GM21367 (cell line): ENCODE measurements around the gene SKA1.
A peak's percentile ranks its signal among the peaks of the same experiment; 100 is the strongest.

Source experiments
- ATAC-seq: cut with Tn5 transposase; IDR thresholded peaks from one replicate; pipeline ENCODE4 v1.9.1; 2021; ENCODE audit not compliant: unreplicated experiment

Gene SKA1, protein sequence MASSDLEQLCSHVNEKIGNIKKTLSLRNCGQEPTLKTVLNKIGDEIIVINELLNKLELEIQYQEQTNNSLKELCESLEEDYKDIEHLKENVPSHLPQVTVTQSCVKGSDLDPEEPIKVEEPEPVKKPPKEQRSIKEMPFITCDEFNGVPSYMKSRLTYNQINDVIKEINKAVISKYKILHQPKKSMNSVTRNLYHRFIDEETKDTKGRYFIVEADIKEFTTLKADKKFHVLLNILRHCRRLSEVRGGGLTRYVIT

DNA sequence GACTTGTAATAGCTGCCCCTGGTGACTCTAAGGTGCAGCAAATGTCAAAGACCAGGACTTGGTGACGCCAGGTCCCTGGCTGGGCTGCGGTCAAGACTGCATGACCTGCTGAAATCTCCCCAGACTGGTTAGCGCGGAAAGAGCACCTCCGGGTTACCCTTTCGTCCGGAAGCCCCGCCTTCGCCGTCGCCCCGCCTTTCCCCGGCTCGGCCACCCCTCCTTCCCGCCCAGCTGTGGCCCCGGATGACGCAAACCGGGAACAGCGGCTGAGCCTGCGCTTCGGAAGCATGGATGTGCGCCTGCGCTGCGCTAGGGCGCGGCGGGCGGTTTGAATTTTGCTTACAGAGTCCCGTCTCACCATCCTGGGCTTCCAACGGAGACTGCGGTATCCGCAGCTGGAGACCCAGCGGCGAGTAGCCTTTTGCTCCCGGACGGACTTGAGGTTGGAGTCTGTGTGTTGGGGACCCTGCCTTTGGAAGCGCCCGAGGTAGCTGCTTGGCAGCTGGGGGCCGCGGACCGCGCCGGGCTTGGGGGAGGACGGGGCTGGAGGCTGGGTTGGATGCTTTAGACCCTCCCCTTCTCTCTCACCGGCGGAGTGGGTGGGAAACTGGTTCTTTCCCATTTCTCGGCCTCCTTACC is at the start of gene SKA1:
TSS of gene SKA1 (plus strand) at position 294 of the 639 bp plus-strand sequence. CDS start 785 bp downstream, outside the sequence.
- ATAC-seq, result peak; percentile 92

DNA sequence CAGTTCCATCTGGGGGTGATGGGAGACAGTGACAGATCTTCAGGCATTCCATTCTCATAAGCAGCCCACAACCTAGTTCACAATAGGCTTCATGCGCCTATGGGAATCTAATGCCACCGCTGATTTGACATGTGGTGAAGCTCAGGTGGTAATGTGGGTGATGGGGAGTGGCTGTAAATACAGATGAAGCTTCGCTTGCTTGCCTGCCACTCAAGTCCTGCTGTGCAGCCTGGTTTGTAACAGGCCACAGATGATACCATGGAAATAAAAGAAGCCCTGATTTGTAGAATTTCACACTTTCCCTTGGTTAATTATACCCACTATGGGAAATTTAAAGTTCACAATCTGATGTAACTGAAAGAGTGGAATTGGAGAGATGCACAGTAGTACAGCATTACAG is 46.9 kb upstream of the SKA1 start:
- ATAC-seq, result no peak

DNA sequence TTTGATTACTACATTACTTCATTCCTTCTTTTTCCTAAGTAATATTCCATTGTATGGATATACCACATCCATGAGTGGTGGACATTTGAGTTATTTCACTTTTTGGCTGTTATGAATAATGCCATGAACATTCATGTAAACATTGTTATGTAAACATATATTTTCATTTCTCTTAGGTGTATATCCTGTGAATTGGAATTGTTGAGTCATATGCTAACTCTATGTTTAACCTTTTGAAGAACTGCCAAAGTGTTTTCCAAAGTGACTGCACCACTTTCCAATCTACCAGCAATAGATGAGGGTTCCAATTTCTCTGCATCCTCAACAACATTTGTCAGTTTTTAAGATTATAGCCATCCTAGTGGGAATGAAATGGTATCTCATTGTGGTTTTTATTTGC is 44.7 kb upstream of the SKA1 start:
- ATAC-seq, result no peak

DNA sequence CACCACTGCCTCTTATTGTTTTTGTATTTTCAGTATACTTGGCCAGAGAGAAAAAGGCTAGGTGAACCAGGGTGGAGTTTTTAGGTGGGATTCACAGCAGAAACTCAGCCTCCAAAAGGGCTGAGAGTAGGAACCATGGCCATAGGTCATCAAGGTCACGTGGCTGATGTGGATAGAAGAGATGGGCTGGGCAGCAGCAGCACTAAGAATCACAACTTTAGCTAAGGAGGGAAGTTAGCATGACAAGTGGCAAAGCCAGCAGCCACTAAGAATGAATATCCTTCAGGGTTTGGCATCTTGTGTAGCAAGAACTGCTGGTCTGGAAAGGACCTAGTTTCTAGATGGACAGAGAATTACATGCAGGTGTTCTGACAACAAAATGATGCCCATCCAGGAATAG is 43.2 kb upstream of the SKA1 start:
- no peak for ATAC-seq

DNA sequence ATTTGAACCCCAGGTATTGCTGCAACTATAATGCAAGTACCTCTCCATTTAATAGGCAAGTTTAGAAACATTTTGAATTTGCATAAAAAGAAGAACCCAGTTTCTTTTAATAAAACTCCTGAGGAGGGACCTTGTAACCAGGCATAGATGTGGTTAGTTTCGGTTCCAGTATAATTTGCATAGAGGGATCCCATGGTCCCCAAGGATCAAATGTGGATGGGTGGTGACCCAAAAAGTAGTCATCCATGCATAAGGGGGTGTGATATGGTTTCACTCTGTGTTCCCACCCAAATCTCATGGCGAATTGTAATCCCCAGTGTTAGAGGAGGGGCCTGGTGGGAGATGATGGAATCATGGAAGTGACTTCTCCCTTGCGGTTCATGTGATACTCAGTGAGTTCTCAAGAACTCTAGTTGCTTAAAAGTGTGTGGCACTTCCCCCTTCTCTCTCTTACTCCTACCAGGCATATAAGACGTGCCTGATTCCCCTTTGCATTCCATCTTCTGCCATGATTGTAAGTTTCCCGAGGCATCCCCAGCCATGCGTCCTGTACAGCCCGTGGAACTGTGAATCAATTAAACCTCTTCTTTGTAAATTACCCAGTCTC is 40.2 kb upstream of the SKA1 start:
- ATAC-seq, result peak; percentile 68

DNA sequence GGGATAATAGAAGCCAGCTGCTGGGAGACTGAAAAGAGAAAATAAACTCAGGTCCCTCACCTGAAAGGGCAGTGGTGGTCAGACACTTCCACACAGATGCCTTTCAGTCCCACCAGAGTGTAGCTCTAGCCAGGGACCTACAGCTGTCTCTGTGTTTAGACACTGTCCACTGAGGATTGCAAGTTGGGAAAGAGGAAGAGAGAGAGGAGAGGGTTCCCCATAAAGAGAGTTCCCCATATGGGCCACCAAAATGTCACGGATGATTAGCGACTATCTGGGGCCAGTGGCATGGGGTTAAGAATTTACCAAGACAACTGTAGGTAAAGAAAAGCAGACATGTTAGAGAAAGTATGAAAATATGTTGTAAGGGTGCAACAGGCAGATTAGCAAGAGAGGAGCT is 36.7 kb upstream of the SKA1 start:
- ATAC-seq, result no peak

DNA sequence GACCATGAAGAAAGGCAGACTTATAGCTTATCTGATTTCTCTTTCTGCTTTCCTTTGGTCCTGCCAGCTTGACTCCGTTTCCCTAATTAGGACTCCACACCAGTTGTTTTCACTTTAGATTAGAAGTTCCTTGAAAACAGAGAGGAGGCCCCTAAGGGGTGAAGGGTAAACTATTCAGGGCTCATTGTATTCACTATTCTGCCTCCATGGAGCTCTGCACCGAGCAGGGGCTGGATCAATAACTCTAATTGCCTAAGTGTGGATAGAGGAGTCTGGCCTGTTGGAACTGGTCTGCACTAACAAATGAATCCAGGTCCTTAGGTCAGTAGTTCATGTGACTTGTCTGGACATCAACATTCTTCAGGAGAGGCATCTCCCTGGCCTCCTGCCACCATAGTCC is 36.1 kb upstream of the SKA1 start:
- no peak for ATAC-seq

DNA sequence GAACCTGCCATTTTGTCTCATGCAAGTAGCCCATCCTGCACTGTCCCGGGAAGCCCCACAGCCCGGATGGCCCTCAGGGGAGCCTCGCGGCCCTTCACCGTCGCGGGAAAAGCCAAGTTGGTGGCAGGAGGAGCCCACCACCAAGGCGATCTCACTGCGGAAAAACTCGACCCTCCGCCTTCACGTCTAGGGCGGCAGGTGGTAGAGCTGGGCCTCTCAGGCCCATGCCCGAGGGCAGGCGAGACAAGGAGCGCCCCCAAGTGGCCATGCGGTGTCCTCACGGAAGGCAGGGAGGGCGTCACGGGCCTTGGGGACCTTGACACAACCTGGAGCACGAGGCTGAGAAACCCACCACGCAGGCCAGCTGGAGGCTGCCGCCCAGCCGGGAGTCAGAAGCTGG is 34.8 kb upstream of the SKA1 start:
- no peak for ATAC-seq

DNA sequence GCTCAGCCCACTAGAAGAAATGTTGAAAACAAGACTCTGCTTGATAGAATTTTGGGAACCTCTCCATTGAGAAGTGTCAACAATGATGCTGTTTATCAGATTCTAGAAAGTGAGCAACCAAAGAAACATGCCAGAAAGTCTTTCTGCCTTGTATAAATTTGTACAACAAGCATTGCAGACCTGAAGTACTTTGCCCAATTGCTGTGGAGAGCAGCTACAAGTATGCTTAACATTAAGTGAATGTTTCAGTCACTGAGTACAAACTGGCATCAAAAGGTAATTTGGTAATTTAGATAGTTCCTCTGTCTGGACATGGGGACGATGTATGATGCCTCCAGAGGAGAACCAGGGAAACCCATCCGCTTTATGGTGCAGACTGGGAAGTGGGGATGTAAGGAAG is 33.4 kb upstream of the SKA1 start:
- no peak for ATAC-seq

DNA sequence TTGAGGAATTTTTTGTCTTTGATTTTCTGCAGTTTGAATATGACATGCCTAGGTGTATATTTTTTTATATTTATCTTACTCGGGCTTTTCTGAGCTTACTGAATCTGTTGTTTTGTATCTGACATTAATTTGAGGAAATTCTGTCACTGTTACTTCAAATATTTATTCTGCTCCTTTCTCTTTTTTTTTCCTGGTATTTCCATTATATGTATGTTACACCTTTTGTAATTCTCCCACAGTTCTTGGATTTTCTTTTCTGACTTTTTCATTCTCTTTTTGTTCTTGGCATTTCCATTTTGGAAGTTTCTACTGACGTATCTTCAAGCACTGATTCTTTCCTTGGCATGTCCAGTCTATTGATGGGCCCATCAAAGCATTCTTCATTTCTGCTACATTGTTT is 24.1 kb upstream of the SKA1 start:
- ATAC-seq, result no peak

DNA sequence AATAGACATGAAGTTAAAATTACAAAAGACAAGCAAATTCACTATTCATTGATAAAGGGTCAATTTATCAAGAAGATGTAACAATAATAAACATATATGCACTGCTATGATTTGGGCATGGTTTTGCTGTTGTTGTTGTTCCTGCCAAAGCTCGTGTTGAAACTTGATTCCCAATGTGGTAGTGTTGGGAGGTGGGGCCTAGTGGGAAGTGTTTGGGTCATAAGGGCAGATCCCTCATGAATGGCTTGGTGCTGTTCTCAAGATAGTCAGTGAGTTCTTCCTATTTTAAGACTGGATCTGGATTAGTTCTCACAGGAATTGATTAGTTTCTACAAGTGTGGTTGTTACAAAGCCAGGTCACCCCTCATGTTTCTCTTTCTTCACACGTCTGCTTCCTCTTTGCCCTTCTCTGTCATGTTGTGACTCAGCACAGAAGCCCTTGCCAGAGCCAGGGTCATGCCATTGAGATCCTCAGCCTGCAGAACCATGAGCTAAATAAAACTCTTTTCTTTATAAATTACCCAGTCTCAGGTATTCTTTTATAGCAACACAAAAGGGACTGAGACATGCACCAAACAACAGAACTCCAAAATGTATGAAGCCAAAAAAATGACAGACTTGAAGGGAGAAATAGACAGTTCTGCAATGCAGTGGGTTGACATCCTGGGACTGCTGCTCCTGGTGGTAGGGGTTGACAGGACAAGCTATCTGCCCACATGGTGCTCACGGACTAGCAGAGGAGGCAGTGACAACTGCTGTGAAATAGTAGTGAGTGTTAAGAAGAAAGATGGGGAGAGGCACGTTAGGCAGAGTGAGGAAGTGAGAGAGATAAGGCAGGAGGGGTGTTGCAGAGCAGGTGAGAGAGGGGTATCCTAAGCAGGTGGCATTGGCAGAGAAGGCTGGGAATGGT is 18.6 kb upstream of the SKA1 start:
- peak; percentile 86 for ATAC-seq

DNA sequence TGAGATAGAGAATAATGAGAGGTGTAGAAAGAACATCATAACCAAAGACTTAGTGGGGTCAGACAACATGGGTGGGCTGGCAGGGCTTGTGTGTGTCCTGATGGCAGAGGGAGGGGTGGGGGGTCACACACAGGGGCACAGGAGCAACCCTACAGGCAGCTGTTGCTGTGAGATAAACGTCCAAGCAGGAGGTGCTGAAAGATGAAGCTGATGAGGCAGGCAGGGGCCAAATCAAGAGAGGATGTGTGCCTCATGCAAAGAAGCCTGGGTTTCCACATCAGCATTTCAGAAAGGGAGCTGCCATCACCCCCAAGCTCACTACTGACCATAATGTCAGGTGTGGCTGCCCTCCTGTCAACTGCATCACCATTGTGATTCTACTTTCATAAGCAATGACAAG is 16.0 kb upstream of the SKA1 start:
- no peak for ATAC-seq

DNA sequence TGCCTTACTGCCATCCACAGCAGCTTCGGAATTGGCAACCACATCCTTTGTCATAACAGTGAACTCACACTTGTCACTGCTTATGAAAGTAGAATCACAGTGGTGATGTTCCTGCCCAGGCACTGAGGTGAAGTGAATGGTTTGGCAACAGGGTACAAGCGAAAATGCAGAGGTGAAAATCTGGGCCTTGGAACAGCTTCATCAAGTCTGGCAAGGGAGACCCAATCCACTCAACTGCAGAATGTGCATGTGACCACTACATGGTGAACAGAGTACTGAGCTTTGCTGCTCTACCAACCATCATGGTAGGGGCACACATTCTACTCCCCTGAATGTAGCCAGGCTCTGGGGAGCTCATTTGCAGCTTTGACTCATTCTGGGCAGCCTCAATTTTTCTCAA is 15.0 kb upstream of the SKA1 start:
- no peak for ATAC-seq

DNA sequence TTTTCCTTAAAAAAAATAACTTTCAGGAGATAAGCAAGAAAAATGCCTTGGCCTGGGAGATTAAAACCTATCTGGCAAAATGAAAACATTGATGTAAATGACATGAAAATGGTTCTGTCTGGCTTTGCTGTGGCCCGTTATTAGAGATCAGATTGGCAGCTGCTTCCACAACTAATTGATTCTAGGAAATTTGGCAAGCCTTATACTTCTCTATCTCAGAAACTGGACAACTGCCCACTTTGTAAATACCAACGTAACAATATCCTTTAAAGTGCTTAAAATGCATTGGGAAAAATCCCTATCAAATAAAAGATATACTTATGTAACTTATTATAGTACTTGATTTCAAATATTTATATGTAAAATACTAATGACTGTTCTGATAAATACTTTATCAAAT is 14.2 kb upstream of the SKA1 start:
- ATAC-seq, result no peak

DNA sequence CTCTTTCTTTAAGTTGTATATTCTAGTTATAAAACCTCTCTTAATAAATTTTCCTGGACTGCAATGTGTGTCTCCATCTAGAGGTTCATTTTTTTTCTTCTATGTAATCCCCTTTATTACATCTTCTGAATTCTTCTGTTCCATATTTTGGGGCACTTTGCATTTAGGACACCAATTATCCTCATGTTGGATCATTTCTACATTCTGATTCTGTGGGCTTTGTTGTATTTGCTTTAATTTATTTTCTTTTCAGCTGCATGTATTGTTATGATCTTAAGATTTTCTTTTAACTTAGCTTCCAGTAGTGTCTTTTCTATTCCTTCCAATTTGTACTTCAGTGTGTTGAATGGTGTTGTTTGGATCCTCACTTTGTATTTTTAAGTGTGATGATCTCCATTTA is 5.2 kb upstream of the SKA1 start:
- no peak for ATAC-seq

DNA sequence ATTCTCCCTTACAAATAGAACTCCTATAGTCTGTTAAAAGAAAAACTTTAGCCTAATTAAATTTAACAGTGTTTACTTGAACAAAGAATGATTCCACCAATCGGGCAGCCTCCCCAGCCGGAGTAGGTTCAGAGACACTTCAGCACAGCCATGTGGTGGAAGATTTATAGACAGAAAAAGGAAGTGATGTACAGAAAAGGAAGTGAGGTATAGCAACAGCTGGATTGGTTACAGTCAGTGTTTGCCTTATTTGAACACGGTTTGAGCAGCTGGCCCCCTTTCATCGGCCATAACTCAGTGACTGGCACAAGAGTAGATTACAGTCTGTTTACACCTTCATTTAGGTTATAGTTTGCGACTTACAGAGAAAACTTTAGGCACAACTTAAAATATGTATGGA is 2.1 kb upstream of the SKA1 start:
- ATAC-seq, result no peak

DNA sequence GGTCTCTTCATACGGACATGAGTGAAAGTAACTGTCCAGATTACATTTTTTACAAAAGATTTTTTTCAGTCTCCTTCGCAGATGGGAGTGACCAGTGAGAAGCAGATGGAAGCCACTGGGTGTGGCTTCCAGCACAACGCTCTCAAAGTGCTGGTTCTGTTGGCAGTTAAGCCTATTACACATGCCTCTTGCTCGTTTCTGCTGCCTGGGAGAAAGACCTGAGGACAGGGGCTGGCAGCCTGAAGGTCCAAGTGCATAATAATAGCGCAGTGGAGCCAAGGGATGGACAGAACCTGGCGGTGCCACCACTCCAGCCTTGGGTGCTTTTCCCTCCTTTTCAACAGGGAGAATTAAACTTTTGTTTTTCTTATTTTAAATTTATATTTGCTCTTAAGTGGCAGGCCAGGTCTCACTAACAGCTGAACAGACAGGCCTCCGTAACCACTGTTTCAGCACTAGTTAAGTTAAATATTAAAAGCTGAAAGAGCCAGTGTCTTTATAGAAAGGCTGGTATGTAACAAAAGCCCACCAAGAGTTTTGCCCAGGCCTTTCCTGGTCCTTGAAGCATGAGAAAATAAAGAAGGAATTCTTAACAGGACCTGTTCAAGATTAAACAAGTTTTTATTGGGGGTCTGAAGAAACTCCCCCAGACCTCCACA is 1.2 kb upstream of the SKA1 start:
- ATAC-seq, result no peak

DNA sequence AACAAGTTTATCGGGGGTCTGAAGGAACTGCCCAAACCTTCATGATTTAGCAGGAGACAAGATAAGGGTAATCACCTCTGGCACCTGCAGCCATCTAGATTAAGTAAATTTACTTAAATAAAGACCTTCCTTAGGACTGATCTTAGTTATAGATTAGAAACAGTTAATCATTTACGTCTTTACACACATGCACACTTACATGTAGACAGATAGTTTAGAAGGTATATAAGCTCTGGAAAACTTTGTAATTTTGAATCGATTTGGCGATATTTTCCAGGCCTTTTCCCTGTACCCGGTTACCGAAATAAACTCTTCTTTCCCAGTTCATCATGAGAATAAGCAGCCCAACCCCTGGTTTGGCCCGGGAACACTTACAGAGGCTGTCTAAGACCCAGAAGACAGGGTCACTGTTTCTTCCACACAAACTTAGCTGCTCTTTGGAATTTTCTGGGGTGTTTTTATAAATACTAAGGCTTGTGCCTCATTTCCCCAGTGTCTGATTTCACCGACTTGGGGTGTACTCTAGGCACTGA is 560 bp upstream of the SKA1 start:
- ATAC-seq, result no peak

DNA sequence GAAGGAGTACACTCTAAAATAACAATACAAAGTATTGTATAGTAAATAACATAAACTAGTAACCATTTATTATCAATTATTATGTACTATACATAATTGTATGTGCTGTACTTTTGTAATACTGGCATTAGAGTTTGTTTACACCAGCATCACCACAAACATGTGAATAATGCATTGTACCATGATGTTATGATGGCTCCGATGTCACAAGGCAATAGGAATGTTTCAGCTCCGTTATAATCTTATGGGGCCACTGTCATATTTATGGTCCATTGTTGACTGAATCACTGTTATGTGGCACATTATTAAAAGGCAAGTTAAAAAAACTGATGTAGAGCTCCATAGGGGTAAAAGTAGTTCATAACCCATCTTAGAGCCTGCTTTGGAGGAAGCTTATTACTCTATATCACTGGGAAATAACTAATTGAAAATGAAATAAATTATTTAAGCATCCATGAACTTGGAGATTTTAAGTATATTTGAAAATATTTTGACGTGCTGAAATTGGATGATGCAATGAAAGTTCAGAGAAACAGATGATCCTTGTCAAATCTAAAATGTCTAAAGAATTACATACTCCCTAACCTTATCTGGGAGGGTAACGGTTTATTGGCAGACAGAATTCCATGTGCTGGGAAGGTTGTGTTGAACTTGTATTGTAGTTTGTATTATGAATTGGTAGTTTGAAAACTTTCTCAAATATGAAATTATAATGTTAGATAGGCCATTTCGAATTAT is 2.4 kb downstream of the SKA1 start:
- ATAC-seq, result no peak

DNA sequence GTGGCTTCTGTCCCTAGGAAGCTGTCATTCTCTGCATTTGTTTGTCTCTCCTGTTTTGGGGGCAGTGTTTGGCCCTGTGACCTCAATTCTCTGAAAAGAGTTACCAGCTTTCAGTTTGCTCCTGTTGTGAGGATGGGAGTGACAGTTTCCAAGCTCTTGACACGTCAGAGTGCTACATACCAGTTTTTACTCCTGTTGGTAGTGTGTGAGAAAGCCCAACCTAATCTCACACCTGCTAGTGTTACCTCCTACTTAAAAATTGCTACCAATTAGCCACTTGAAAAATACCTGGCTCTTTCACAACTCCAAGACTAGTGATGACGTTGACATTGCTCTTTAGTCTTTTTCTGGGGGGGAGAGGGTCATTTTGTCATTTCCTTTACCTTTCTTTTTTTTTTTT is 14.1 kb downstream of the SKA1 start:
- ATAC-seq, result no peak
